ENCODE results near the gene NRAP. TPM values are rescaled to one million over a fixed set of nuclear protein-coding genes. Genes with fewer than 3 reads are reported as not detected.
A peak's percentile ranks its signal among the peaks of the same experiment; 100 is the strongest.

NRAP gene
- total RNA-seq, 6 donors from 2014 or later = 0.11 TPM; not detected in 5

DNA sequence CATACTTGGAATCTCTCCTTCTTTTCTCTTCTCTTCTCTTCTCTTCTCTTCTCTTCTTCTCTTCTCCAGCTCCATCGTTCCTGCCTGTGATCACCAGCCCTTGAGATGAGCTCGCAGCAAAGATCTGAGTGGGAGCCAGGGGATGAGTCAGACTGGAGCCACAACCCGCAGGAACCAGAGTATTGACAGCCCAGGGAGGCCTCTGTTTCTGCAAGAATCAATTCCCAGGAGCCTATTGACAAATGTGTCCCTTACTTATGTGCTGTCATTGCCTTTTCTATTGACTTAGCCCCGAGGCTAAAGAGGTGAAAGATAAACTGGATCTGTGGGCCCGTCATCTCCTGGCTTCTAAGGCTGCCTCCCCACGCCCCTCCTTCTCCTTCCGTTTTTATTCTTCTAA, 124.1 kb downstream of the NRAP start:
- no peaks in the 10 kb centered on the region for H3K27me3 ChIP-seq
- H3K9me3 ChIP-seq = no peaks in the 10 kb centered on the region
- 75 to 78% methylated on average over 7 of the region's 7 CpGs for WGBS, 2 donors
- DNase-seq (no peak), ATAC-seq (ENCODE audit: low FRiP score in 2 of 2) (peak in 1 of 2 donors; percentile 80)
- no peak overlapping the region for H3K4me3 ChIP-seq
- no peaks in the 10 kb centered on the region for H3K36me3 ChIP-seq
- no peak overlapping the region for H3K27ac ChIP-seq
- H3K4me1 ChIP-seq = no peaks in the 10 kb centered on the region
- TF ChIP-seq EP300 (IDR thresholded peaks at IDR 0.05) (no peak), POLR2AphosphoS5 (IDR thresholded peaks at IDR 0.05) (no peak), POLR2A (IDR thresholded peaks at IDR 0.05) (no peak)
- TF ChIP-seq, protein P1, sequence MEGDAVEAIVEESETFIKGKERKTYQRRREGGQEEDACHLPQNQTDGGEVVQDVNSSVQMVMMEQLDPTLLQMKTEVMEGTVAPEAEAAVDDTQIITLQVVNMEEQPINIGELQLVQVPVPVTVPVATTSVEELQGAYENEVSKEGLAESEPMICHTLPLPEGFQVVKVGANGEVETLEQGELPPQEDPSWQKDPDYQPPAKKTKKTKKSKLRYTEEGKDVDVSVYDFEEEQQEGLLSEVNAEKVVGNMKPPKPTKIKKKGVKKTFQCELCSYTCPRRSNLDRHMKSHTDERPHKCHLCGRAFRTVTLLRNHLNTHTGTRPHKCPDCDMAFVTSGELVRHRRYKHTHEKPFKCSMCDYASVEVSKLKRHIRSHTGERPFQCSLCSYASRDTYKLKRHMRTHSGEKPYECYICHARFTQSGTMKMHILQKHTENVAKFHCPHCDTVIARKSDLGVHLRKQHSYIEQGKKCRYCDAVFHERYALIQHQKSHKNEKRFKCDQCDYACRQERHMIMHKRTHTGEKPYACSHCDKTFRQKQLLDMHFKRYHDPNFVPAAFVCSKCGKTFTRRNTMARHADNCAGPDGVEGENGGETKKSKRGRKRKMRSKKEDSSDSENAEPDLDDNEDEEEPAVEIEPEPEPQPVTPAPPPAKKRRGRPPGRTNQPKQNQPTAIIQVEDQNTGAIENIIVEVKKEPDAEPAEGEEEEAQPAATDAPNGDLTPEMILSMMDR (IDR thresholded peaks at IDR 0.05) = no peak

Other genes with a start within 250 kb of the NRAP start
- 10 to 100 TPM in 1 of 6 donors, 1 to 10 TPM in 1, under 1 TPM in 2, not detected in 2; 0.15 to 10.3 (median 1.3) TPM for gene HABP2, start 111.0 kb downstream of the NRAP start, total RNA-seq
- 10 to 100 TPM; 17.4 to 35.1 (median 29.6) TPM for gene CASP7, start 15.9 kb upstream of the NRAP start, total RNA-seq
- 10 to 100 TPM in 1 of 6 donors, 1 to 10 TPM in 4, under 1 TPM in 1; 0.14 to 36.7 (median 3.5) TPM for gene PLEKHS1, start 87.6 kb upstream of the NRAP start, total RNA-seq
- 10 to 100 TPM in 1 of 6 donors, 1 to 10 TPM in 5; 4.0 to 12.4 (median 6.0) TPM for gene DCLRE1A, start 190.0 kb upstream of the NRAP start, total RNA-seq
- gene NHLRC2, start 190.6 kb upstream of the NRAP start, total RNA-seq = 10 to 100 TPM; 24.2 to 55.5 (median 39.7) TPM